ENCODE data around the gene CNTN5.

Gene CNTN5

GRCh38 chr11:100105255-100105981 lies 1084.7 kb downstream of the CNTN5 start:
- FAIRE-seq = no peak
- DNase-seq (ENCODE audit: extremely low spot score, insufficient read length, low read depth) = no peak

- FAIRE-seq (no peak), DNase-seq (ENCODE audit: extremely low spot score, insufficient read length, low read depth) (no peak)
Measured at GRCh38 chr11:100105982-100106358, 1085.2 kb downstream of the CNTN5 start.

DNA sequence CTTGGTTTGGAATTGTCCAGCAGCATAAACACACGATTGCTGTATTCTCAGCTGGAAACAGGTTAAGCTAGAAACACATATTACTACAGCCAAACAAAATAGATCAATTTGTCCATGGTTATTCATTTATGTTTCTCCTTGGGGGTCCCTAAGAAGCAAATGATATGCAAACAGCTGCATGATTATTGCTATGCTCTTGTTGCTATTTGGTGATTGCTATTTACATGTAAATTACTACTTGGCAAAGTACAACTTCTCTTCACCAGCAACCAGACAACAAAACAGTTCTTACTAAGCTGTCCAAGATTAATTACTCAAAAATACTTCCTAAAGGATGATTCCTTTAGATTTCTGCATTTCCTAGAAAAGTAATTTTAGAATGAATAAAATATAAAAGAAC lies 1098.4 kb downstream of the CNTN5 start:
- FAIRE-seq (no peak), DNase-seq (ENCODE audit: extremely low spot score, insufficient read length, low read depth) (no peak)

GRCh38 chr11:100133114-100133513 lies 1112.4 kb downstream of the CNTN5 start:
- no peak for DNase-seq (ENCODE audit: extremely low spot score, insufficient read length, low read depth)
- FAIRE-seq = no peak

DNA sequence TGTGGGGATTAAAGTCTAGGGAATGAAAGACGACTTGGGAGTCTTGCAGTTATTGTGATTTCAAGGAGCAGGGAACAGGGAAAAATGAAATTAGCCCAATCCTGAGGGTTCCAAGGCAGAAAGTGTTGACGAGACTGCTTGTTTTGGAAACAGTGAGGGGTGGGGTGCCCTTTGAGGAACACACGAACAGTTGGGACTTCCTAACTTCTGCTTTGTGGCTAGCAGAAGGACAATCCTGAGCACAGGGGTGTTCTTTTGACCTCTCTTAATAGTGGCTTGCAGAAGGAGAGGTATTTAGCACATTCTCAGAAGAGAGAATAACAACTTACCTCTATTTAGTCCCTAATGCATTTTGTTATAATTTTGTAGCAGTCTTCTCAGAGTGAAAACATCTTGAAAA lies 1120.5 kb downstream of the CNTN5 start:
- FAIRE-seq = no peak

DNA sequence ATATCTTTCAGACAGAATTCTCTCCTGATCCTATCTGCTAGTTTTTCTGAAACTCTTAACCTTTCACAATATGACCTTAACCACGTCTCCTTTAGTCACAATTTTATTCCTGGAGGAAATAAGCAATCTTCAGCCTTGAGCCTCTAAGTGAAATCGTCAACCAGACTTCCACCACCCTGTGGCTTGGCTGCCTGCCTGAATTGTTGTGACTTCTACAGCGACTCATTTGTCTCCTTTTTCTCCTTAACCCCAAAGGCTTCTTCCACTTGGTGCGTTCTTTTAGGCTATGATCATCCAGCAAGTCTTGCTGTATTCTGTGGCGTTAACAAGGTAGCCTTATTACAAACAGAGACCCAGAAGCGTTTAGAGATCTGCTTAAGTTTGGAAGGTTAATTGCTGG lies 1131.2 kb downstream of the CNTN5 start:
- DNase-seq (ENCODE audit: extremely low spot score, insufficient read length, low read depth) (no peak), FAIRE-seq (no peak)

More for the DNA sequence above, 1120.5 kb downstream of the CNTN5 start:
- no peak for DNase-seq (ENCODE audit: extremely low spot score, insufficient read length, low read depth)

DNA sequence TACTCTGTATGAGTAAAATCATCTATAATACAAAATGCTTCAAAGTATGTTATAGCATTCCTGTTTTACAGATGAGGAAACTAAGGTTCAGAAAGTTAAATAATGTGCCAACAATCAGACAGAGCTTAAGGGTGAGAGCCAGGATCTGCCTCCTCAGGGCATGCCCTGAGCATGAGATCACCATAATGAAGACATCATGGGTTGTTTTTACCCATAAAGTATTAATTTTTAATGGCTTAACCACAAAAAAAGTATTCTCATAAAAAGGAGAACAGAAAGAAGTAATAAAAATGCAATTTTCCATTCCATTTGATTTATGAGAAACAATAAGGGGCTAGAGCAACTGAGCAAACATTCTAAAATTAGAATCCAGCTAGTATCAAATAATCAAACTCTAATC lies 1132.0 kb downstream of the CNTN5 start:
- no peak for DNase-seq (ENCODE audit: extremely low spot score, insufficient read length, low read depth)
- no peak for FAIRE-seq

- no peak for FAIRE-seq
- no peak for DNase-seq (ENCODE audit: extremely low spot score, insufficient read length, low read depth)
Measured at GRCh38 chr11:100163471-100163870, 1142.7 kb downstream of the CNTN5 start.

DNA sequence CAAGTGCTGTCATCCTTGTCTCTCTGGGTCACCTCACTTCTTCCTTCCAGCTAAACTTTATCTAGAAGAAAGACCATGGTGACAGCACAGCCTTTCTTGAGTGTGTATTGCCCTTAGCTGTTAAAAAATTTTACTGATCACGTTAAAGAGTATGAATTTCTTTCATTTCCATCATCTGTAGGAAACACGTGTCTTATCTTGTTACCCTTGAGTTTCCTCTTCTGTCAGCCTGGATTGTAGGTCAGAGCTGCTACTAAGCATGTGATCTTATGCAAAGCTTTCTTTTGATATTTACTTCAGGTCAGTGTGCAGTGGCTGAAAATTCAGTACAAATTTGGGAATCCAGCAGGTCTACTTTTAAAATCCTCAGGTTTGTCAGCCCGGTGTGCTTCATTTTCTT lies 1154.1 kb downstream of the CNTN5 start:
- FAIRE-seq = no peak
- DNase-seq (ENCODE audit: extremely low spot score, insufficient read length, low read depth) = no peak

GRCh38 chr11:100176456-100176855 lies 1155.7 kb downstream of the CNTN5 start:
- no peak for DNase-seq (ENCODE audit: extremely low spot score, insufficient read length, low read depth)
- FAIRE-seq = no peak

- DNase-seq (ENCODE audit: extremely low spot score, insufficient read length, low read depth) (no peak), FAIRE-seq (no peak)
Measured at GRCh38 chr11:100177651-100178050, 1156.9 kb downstream of the CNTN5 start.

DNA sequence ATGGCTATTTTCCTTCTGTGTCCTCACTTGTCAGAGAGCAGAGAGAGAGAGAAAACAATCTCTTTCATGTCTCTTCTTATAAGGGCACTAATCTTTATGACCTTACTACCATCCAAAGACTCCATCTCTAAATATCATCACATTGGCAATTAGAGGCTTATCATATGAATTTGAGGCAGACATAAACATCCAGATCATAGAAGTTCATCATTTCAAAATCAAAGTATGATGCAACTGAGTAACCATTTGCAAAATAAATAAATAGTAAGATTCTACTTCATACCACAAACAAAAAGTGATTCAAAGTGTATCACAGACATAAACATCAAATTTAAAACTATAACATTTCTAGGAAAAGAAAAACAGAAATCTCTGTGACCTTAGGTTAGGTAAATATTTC lies 1161.6 kb downstream of the CNTN5 start:
- FAIRE-seq = no peak
- DNase-seq (ENCODE audit: extremely low spot score, insufficient read length, low read depth) = no peak

DNA sequence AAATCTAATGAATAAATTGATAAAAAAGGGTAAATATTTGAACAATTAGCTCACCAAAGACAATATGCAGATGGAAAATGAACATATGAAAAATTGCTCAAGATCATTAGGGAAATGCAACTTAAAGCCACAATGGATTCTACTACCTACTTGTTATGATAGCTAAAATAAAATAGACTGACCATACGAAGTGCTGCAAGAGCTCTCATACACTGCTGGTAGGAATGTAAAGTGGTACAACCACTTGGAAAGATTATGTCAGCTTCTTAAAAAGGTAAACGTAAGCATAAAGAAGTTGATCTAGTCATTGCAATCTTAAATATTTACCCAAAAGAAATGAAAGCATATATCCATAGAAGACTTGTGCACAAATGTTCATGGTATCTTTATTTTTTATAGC lies 1162.2 kb downstream of the CNTN5 start:
- no peak for DNase-seq (ENCODE audit: extremely low spot score, insufficient read length, low read depth)

GRCh38 chr11:100185588-100185987 lies 1164.8 kb downstream of the CNTN5 start:
- FAIRE-seq (no peak), DNase-seq (ENCODE audit: extremely low spot score, insufficient read length, low read depth) (no peak)

More for the DNA sequence above, 1162.2 kb downstream of the CNTN5 start:
- FAIRE-seq = no peak

GRCh38 chr11:100188137-100188783 lies 1167.5 kb downstream of the CNTN5 start:
- FAIRE-seq (no peak), DNase-seq (ENCODE audit: extremely low spot score, insufficient read length, low read depth) (no peak)

DNA sequence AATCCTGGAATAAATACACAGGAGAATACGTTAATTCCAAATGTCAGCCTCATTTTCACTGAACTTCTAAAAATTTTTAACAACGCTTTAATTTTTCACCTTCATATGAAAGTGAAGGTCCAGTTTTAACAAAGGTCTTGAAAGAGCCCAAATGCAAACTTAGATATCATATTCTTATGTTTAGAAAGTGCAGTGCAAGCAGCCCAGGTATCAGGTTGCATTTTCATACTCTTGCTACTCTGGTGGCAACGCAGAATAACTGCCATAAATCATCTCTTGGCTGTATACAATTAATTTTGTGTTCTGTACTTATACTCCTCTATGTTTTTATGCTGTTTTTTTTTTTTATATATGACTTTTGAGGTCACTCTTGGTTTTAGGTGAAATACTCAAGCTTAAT lies 1169.6 kb downstream of the CNTN5 start:
- no peak for FAIRE-seq
- DNase-seq (ENCODE audit: extremely low spot score, insufficient read length, low read depth) = no peak

DNA sequence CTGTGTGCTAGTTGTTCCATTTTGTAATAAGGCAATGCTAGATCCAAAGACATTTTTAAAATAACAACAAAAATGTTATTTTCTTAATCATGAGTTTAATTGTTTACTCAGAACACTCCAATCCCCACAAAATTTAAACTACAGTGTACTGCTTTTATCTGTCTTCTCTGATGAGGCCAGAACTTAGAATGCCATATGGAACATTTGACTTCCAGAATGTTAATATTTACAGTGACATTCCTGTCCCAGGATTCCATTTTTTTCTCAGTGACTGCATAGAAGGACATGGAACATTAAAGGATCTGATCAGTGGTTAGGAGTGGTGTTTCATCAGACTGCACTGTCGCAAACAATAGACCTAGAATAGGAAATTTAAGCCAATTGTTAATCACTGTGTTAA lies 1171.4 kb downstream of the CNTN5 start:
- FAIRE-seq = no peak
- DNase-seq (ENCODE audit: extremely low spot score, insufficient read length, low read depth) = no peak

- FAIRE-seq = no peak
- DNase-seq (ENCODE audit: extremely low spot score, insufficient read length, low read depth) = no peak
Measured at GRCh38 chr11:100203789-100204188, 1183.0 kb downstream of the CNTN5 start.

DNA sequence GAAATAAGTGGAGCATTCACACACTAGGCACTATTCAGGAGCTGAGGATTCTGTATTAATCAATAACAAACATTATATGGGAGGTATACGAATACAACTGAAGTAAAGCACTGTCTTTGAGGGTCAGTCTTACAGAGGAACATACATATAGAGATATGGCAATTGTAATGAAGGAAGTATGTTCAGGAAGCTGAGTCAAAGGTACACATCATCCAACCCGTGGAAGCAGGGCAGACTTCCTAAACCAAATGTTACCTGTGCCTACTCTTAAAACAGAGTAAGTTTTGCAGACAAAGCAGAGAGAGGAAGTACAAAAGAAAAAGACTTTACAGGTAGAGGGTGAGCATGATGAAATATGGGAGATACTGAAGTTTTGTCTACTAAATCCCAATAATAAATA lies 1185.2 kb downstream of the CNTN5 start:
- no peak for DNase-seq (ENCODE audit: extremely low spot score, insufficient read length, low read depth)
- no peak for FAIRE-seq

DNA sequence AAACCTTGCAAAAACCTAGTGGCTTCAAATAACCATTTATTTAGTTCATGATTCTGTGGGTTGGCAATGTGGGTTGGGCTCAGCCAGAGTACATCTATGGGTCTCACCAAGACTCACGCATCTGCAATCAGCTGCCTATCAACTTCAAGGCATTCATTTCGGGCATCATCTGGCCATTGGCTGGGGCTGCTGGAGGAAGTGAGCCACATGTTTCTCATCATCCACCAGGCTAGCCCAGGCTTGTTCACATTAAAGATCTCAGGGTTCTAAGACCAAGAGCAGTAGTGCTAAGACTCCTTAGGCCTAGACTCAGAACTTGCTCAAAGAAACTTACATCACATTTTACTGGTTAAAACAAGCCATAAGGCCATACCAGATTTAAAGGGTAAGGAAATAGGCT lies 1187.5 kb downstream of the CNTN5 start:
- DNase-seq (ENCODE audit: extremely low spot score, insufficient read length, low read depth) (no peak), FAIRE-seq (no peak)

DNA sequence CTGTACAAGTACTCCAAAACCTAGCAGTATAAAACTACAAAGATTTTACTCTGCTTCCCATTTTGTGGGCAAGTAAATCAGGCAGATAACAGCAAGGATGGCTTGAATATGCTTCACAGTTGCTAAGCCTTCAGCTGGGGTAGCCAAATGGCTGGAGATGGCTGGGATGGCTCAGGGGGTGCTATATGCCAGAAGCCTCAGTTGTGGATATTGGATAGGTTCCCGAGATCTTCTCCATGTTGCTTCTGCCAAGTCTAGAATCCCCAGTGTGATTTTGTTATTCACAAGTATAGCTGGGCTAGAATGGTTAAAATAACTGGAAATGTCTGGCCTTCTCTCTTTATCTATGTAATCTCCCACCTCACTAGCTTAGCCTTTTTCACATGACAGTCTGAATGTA lies 1194.0 kb downstream of the CNTN5 start:
- no peak for FAIRE-seq

GRCh38 chr11:100220801-100221200 lies 1200.1 kb downstream of the CNTN5 start:
- no peak for FAIRE-seq
- DNase-seq (ENCODE audit: extremely low spot score, insufficient read length, low read depth) = no peak

More for the DNA sequence above, 1194.0 kb downstream of the CNTN5 start:
- DNase-seq (ENCODE audit: extremely low spot score, insufficient read length, low read depth) = no peak
